ENCODE data around the gene CAPZB. TPM values are rescaled to one million over a fixed set of nuclear protein-coding genes. Genes with fewer than 3 reads are reported as not detected.

Gene CAPZB
- polyA plus RNA-seq, 2 donors: 221 to 272 TPM

GRCh38 chr1:19407494-19408096 lies 77.7 kb downstream of the CAPZB start:
- no peaks in the 10 kb centered on the region for H3K27me3 ChIP-seq (ENCODE audit: control insufficient read depth in 1 of 2, insufficient read depth in 2 of 2, low read length in 2 of 2)
- H3K4me3 ChIP-seq (ENCODE audit: low read depth in 1 of 2, low read length in 2 of 2): no peak overlapping the region
- H3K9me3 ChIP-seq (ENCODE audit: control insufficient read depth in 2 of 2, insufficient read depth in 1 of 2, low read depth in 1 of 2, low read length in 1 of 2): no peaks in the 10 kb centered on the region
- 78 to 82% methylated on average over 8 of the region's 8 CpGs for WGBS, 2 donors
- H3K4me1 ChIP-seq (ENCODE audit: control insufficient read depth in 2 of 2, insufficient read depth in 2 of 2, low read length in 1 of 2): peaks cover 3 to 4% of the 10 kb centered on the region in 2 donors
- peaks cover 0 to 5% of the 10 kb centered on the region in 2 donors for H3K36me3 ChIP-seq (ENCODE audit: control insufficient read depth in 2 of 2, insufficient read depth in 2 of 2, low read length in 1 of 2)
- H3K27ac ChIP-seq (ENCODE audit: low read depth in 2 of 2, low read length in 1 of 2): peak overlapping the region in 1 of 2 donors; percentile 40

GRCh38 chr1:19406680-19407079 lies 78.7 kb downstream of the CAPZB start:
- H3K27me3 ChIP-seq (ENCODE audit: control insufficient read depth in 1 of 2, insufficient read depth in 2 of 2, low read length in 2 of 2): no peaks in the 10 kb centered on the region
- H3K4me1 ChIP-seq (ENCODE audit: control insufficient read depth in 2 of 2, insufficient read depth in 2 of 2, low read length in 1 of 2): peaks cover 3 to 4% of the 10 kb centered on the region in 2 donors
- WGBS, 2 donors: 88 to 90% methylated on average over 5 of the region's 5 CpGs
- no peaks in the 10 kb centered on the region for H3K9me3 ChIP-seq (ENCODE audit: control insufficient read depth in 2 of 2, insufficient read depth in 1 of 2, low read depth in 1 of 2, low read length in 1 of 2)
- H3K4me3 ChIP-seq (ENCODE audit: low read depth in 1 of 2, low read length in 2 of 2): no peak overlapping the region
- H3K27ac ChIP-seq (ENCODE audit: low read depth in 2 of 2, low read length in 1 of 2): no peak overlapping the region
- H3K36me3 ChIP-seq (ENCODE audit: control insufficient read depth in 2 of 2, insufficient read depth in 2 of 2, low read length in 1 of 2): peaks cover 0 to 5% of the 10 kb centered on the region in 2 donors

GRCh38 chr1:19405761-19406487 lies 79.4 kb downstream of the CAPZB start:
- peak overlapping the region; percentile 46 to 59 for H3K27ac ChIP-seq (ENCODE audit: low read depth in 2 of 2, low read length in 1 of 2)
- peaks cover 3 to 4% of the 10 kb centered on the region in 2 donors for H3K4me1 ChIP-seq (ENCODE audit: control insufficient read depth in 2 of 2, insufficient read depth in 2 of 2, low read length in 1 of 2)
- 62 to 67% methylated on average over 22 of the region's 22 CpGs for WGBS, 2 donors
- H3K9me3 ChIP-seq (ENCODE audit: control insufficient read depth in 2 of 2, insufficient read depth in 1 of 2, low read depth in 1 of 2, low read length in 1 of 2): no peaks in the 10 kb centered on the region
- no peak overlapping the region for H3K4me3 ChIP-seq (ENCODE audit: low read depth in 1 of 2, low read length in 2 of 2)
- H3K27me3 ChIP-seq (ENCODE audit: control insufficient read depth in 1 of 2, insufficient read depth in 2 of 2, low read length in 2 of 2): no peaks in the 10 kb centered on the region
- peaks cover 0 to 5% of the 10 kb centered on the region in 2 donors for H3K36me3 ChIP-seq (ENCODE audit: control insufficient read depth in 2 of 2, insufficient read depth in 2 of 2, low read length in 1 of 2)

- 65 to 78% methylated on average over 10 of the region's 10 CpGs for WGBS, 2 donors
- H3K4me3 ChIP-seq (ENCODE audit: low read depth in 1 of 2, low read length in 2 of 2): no peak overlapping the region
- no peaks in the 10 kb centered on the region for H3K27me3 ChIP-seq (ENCODE audit: control insufficient read depth in 1 of 2, insufficient read depth in 2 of 2, low read length in 2 of 2)
- peaks cover 3 to 4% of the 10 kb centered on the region in 2 donors for H3K4me1 ChIP-seq (ENCODE audit: control insufficient read depth in 2 of 2, insufficient read depth in 2 of 2, low read length in 1 of 2)
- H3K9me3 ChIP-seq (ENCODE audit: control insufficient read depth in 2 of 2, insufficient read depth in 1 of 2, low read depth in 1 of 2, low read length in 1 of 2): no peaks in the 10 kb centered on the region
- peaks cover 0 to 5% of the 10 kb centered on the region in 2 donors for H3K36me3 ChIP-seq (ENCODE audit: control insufficient read depth in 2 of 2, insufficient read depth in 2 of 2, low read length in 1 of 2)
- peak overlapping the region; percentile 43 to 81 for H3K27ac ChIP-seq (ENCODE audit: low read depth in 2 of 2, low read length in 1 of 2)
Measured at GRCh38 chr1:19405195-19405760, 80.1 kb downstream of the CAPZB start.

- H3K4me3 ChIP-seq (ENCODE audit: low read depth in 1 of 2, low read length in 2 of 2): no peak overlapping the region
- H3K27me3 ChIP-seq (ENCODE audit: control insufficient read depth in 1 of 2, insufficient read depth in 2 of 2, low read length in 2 of 2): no peaks in the 10 kb centered on the region
- 86 to 91% methylated on average over 5 of the region's 5 CpGs for WGBS, 2 donors
- peaks cover 0 to 5% of the 10 kb centered on the region in 2 donors for H3K36me3 ChIP-seq (ENCODE audit: control insufficient read depth in 2 of 2, insufficient read depth in 2 of 2, low read length in 1 of 2)
- peak overlapping the region; percentile 20 to 81 for H3K27ac ChIP-seq (ENCODE audit: low read depth in 2 of 2, low read length in 1 of 2)
- H3K9me3 ChIP-seq (ENCODE audit: control insufficient read depth in 2 of 2, insufficient read depth in 1 of 2, low read depth in 1 of 2, low read length in 1 of 2): no peaks in the 10 kb centered on the region
- peaks cover 3 to 4% of the 10 kb centered on the region in 2 donors for H3K4me1 ChIP-seq (ENCODE audit: control insufficient read depth in 2 of 2, insufficient read depth in 2 of 2, low read length in 1 of 2)
Measured at GRCh38 chr1:19404748-19405147, 80.6 kb downstream of the CAPZB start.

- 79 to 81% methylated on average over 5 of the region's 5 CpGs for WGBS, 2 donors
- peak overlapping the region in 1 of 2 donors; percentile 14 for H3K27ac ChIP-seq (ENCODE audit: low read depth in 2 of 2, low read length in 1 of 2)
Measured at GRCh38 chr1:19403256-19403655, 82.1 kb downstream of the CAPZB start.

GRCh38 chr1:19402031-19402813 lies 83.1 kb downstream of the CAPZB start:
- Histone ChIP-seq H3K4me3 (ENCODE audit: low read depth in 1 of 2, low read length in 2 of 2) (no peak overlapping the region), H3K27me3 (ENCODE audit: control insufficient read depth in 1 of 2, insufficient read depth in 2 of 2, low read length in 2 of 2) (no peaks in the 10 kb centered on the region), H3K27ac (ENCODE audit: low read depth in 2 of 2, low read length in 1 of 2) (peak overlapping the region; percentile 26 to 72), H3K4me1 (ENCODE audit: control insufficient read depth in 2 of 2, insufficient read depth in 2 of 2, low read length in 1 of 2) (peaks cover 3 to 6% of the 10 kb centered on the region in 2 donors), H3K36me3 (ENCODE audit: control insufficient read depth in 2 of 2, insufficient read depth in 2 of 2, low read length in 1 of 2) (peaks cover 0 to 7% of the 10 kb centered on the region in 2 donors), H3K9me3 (ENCODE audit: control insufficient read depth in 2 of 2, insufficient read depth in 1 of 2, low read depth in 1 of 2, low read length in 1 of 2) (no peaks in the 10 kb centered on the region)
- 76 to 78% methylated on average over 7 of the region's 7 CpGs for WGBS, 2 donors

More at GRCh38 chr1:19403256-19403655, 82.1 kb downstream of the CAPZB start:
- Histone ChIP-seq H3K36me3 (ENCODE audit: control insufficient read depth in 2 of 2, insufficient read depth in 2 of 2, low read length in 1 of 2) (peaks cover 0 to 5% of the 10 kb centered on the region in 2 donors), H3K4me1 (ENCODE audit: control insufficient read depth in 2 of 2, insufficient read depth in 2 of 2, low read length in 1 of 2) (peaks cover 3% of the 10 kb centered on the region in 2 donors), H3K4me3 (ENCODE audit: low read depth in 1 of 2, low read length in 2 of 2) (no peak overlapping the region), H3K9me3 (ENCODE audit: control insufficient read depth in 2 of 2, insufficient read depth in 1 of 2, low read depth in 1 of 2, low read length in 1 of 2) (no peaks in the 10 kb centered on the region), H3K27me3 (ENCODE audit: control insufficient read depth in 1 of 2, insufficient read depth in 2 of 2, low read length in 2 of 2) (no peaks in the 10 kb centered on the region)

GRCh38 chr1:19401535-19401889 lies 83.8 kb downstream of the CAPZB start:
- Histone ChIP-seq H3K4me1 (ENCODE audit: control insufficient read depth in 2 of 2, insufficient read depth in 2 of 2, low read length in 1 of 2) (peaks cover 3 to 6% of the 10 kb centered on the region in 2 donors), H3K27me3 (ENCODE audit: control insufficient read depth in 1 of 2, insufficient read depth in 2 of 2, low read length in 2 of 2) (no peaks in the 10 kb centered on the region), H3K9me3 (ENCODE audit: control insufficient read depth in 2 of 2, insufficient read depth in 1 of 2, low read depth in 1 of 2, low read length in 1 of 2) (no peaks in the 10 kb centered on the region), H3K36me3 (ENCODE audit: control insufficient read depth in 2 of 2, insufficient read depth in 2 of 2, low read length in 1 of 2) (peaks cover 0 to 7% of the 10 kb centered on the region in 2 donors), H3K27ac (ENCODE audit: low read depth in 2 of 2, low read length in 1 of 2) (peak overlapping the region in 1 of 2 donors; percentile 52), H3K4me3 (ENCODE audit: low read depth in 1 of 2, low read length in 2 of 2) (no peak overlapping the region)
- WGBS, 2 donors: 59% methylated on average over 3 of the region's 3 CpGs

- H3K4me1 ChIP-seq (ENCODE audit: control insufficient read depth in 2 of 2, insufficient read depth in 2 of 2, low read length in 1 of 2): peaks cover 3 to 6% of the 10 kb centered on the region in 2 donors
Measured at GRCh38 chr1:19400875-19401534, 84.3 kb downstream of the CAPZB start.

More at GRCh38 chr1:19400875-19401534, 84.3 kb downstream of the CAPZB start:
- Histone ChIP-seq H3K4me3 (ENCODE audit: low read depth in 1 of 2, low read length in 2 of 2) (no peak overlapping the region), H3K27me3 (ENCODE audit: control insufficient read depth in 1 of 2, insufficient read depth in 2 of 2, low read length in 2 of 2) (no peaks in the 10 kb centered on the region), H3K27ac (ENCODE audit: low read depth in 2 of 2, low read length in 1 of 2) (peak overlapping the region; percentile 30 to 40), H3K9me3 (ENCODE audit: control insufficient read depth in 2 of 2, insufficient read depth in 1 of 2, low read depth in 1 of 2, low read length in 1 of 2) (no peaks in the 10 kb centered on the region), H3K36me3 (ENCODE audit: control insufficient read depth in 2 of 2, insufficient read depth in 2 of 2, low read length in 1 of 2) (peaks cover 0 to 11% of the 10 kb centered on the region in 2 donors)
- 75 to 77% methylated on average over 7 of the region's 7 CpGs for WGBS, 2 donors

Measured in esophagus (tissue), 2 donors.